GM21529 (cell line): Measurements from ENCODE around the gene EBF3.

Experiments
- ATAC-seq: cut with Tn5 transposase; IDR thresholded peaks from one replicate; pipeline ENCODE4 v1.9.1; 2021; ENCODE audit not compliant: unreplicated experiment

Gene EBF3

DNA sequence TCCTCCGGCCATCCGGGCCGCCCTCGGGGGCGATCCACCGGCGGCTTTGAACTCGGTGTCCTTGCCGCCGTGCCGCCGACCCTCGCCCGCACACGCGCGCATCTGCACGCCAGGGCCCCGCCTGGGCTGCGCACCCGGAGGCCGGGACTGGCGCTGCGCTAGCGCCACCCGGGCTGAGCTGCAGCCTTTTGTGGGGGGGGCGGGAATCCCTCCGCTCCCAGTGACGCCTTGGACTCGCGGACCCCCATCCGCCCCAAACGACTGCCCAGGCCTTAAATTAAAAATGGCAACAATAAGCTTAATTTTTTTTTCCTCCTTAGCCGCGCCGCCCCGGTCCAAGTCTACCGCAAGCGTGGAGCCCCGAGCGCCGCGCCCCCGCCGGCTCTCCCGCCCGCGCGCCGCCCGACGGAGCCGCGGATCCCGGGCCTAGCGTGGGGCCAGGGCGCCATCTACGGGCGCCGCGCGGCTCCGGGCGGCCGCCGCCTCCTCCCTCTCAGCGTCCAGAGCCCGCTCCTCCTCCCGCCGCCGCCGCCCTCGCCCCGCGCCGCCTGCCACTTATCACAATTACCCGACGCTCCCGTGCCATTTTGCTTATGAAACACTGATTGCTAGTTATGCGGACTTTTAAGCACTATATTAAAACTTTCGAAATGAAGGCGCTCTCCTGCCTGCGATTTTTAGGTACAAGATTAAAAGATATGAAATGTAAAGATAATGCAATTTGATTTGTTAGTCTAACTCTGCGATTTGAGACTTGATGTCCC is 7.5 kb upstream of the EBF3 start:
- peak; percentile 67 for ATAC-seq

DNA sequence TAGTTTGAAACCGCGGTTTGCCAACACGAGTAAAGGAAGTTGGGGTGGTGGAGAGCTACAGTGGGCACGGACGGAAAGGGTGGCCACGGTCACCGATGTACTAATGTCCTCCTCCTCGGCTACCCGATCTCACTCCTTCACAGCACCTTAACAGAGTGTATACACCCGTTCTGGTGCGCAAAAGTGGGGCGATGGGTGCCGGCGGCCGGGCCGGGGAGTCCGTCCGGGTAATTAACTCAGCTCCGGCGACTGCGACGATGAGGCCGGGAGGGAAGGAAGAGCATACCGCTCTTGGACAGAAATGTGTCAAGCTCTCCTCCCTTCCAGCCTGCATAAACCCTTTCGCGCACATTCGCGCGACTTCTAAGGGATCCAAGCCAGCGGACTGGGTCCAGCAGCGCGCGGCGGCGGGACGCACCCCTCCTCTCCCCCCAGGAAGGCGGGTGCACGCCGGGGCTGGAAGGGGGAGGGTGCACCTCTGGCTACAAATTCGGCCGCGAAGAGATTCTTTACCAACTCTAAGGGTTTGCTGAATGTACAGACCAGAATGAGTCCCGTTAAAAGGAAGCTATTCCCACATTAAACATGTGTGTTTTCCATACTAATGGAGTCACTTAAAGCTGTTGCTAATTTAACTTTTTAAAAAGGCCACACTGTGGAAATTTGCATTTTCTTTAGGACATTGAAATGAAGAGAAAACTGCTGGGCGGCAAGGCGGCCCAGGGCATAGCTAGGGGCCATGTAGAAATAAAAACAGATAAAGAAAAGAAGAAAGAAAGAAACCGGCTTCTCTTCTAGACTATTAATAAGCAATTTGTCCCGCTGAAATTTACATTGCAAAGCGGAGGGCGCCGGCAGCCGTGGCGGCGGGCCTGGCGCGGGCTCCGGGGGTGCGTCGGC is 6.6 kb upstream of the EBF3 start:
- ATAC-seq = no peak

DNA sequence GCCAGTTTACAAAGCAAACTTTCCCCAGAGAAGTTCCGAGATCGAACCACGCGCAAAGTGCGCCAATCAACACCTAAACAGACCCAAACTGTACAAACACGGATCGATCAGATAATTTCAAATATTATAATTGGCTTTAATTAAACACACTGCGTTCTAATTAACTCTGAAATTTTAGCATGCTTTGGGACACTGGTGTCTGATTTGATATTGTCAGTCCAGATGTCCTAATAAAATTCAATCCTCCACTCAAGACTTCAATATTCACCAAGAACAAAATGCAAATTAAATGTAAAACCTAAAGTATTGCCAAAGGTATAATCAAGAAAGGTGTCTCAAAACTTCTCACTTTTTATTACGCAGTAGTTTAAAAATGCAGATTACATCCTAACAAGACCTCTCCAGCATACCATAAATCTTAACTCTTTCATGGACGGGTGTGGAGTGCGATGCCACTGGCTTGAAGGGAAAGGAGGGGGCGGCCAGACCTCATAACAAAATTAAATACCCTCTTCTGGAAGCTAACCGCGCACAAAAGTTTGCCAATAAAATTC is 5.9 kb upstream of the EBF3 start:
- no peak for ATAC-seq

DNA sequence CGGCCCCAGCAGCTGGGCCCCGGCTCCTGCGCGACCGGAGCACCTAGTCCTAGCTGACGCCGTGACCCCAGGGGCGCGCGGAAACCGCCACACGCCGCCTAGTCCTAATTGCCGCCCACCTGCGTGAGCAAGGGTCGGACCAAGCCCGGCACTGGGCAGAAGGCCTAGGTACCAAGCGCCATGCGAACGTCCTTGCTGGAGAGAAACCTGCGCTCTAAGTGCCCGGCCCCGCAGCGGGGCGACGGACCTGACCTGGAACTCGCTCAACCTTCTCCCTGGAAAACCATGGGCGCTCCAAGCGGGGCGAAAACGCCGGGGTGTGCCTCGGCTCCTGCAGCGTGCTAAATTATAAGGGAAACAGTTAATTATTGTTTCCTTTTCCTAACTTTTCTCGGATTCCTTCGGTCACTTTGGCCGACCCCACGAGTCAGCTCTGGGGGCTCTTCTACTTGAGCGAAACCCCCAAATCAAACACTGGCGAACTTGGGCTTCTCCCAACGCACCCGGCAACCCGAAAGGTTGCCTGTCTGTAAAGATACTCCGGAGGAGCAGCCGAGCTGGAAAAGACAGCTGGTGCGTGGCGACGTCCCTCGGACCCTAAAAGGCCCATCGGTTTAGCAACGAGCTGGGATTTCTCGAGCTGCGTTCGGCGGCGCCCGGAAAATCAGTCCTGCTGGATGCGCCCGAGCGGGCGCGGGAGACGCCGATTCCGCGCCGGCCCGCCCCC is 5.3 kb upstream of the EBF3 start:
- no peak for ATAC-seq

DNA sequence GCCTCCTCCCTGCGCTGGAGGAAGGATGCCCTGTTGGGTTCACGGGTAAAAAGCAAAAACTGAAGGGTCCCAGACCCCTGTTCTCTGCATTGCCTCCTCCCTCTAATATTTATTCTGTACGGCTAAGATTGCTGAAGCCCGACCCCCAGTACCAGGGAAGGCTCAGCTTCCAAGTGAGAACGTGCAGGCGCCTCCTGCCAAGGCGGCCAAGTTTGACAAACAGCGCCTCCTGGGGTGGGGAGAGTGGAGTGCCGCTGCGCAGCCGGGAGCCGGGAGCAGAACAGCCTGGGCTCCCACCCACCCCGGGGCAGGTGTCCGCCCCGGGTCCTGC is 4.7 kb upstream of the EBF3 start:
- no peak for ATAC-seq

DNA sequence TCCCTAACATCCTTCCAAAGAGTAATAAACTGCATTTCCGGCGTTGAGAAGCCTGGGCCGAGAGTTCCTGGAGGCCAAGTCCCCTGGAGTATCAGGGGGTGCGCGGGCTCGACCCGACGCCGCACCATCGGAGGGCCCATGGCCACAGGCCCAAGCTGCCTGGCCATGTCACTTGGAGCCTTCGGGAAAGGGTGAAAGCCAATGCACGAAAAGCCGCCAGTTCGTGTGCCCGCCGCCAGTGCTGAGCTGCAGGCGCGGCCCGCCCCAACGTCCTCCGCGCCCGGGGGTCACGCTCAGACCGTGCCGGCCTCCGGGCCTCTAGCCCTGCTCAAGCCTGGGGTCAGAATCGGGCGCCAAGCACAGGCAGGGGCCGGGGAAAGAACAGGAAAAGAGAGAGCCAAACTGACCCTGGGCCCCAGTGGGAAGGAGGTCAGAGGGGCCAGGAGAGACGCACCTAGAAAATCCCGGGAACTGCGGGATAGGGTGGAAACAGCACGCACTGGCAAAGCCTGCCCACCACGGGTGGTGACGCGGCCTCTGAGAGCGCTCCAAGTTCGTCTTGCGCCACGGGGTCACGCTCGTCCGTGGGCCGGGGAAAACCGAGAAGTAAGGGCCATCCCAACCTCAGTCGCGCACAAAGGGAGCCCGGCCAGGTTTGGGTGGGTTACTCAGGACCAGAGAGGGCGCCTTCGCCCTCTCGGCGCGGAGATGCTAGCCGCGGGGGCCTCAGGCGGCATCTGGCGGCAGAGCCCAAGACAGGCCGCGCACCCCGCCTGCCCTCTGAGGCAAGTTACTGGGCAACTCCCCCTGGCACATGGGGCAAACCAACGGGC is 4.2 kb upstream of the EBF3 start:
- no peak for ATAC-seq

DNA sequence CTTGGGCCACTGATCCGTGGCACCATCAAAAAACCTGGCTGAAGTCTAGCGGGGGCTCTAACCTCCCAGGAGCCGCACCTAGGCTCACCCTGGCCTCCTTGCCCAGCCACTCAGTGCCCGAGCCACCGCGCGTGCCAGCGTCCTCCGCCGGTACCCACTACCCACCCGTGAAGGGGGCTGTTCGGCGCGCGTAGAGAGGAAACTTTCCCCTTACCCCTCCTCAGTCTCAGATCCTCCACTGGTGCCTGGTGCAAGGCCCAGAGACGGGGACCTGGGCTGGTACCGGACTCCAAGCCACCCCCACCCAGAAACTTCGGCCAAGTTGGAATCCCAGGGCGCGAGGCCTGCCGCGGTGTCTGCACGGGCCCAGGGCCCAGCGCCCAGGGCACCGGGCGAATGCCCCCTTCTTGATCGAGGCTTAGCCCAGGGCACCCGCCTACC is 3.5 kb upstream of the EBF3 start:
- ATAC-seq = no peak

DNA sequence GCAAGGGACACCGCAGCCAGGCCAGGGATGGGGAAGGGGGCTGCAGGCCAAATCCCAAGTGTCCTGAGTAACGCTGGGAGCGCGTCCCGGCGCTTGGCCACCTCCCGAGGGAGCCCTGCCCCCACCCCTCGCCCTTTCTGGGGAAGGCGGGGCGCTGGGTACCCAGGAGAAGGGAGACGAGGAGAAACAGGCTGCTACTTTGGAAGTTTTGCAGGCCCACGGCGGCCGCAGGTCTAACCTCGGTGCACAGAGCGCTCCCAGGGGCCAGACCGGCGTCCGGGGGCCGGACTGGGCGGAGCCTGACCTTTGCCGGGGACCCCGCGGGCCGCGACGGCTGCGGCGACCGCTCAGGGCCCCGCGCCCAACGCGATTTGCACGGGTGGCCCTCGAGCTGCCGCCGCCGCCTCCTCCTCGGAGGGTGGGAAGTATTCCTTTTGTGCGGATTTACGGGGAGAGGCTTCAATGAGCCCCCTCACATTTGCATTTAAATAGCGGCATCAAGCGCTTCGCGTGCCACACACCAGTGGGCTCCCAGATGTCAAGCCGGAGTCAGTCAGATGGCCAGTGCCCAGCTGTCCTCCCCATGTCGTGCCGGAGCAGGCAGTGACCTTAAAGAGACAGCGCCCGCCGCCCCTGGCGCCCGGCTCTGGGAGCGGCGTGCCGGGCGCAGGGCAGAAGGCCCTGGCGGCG is 3.0 kb upstream of the EBF3 start:
- no peak for ATAC-seq

DNA sequence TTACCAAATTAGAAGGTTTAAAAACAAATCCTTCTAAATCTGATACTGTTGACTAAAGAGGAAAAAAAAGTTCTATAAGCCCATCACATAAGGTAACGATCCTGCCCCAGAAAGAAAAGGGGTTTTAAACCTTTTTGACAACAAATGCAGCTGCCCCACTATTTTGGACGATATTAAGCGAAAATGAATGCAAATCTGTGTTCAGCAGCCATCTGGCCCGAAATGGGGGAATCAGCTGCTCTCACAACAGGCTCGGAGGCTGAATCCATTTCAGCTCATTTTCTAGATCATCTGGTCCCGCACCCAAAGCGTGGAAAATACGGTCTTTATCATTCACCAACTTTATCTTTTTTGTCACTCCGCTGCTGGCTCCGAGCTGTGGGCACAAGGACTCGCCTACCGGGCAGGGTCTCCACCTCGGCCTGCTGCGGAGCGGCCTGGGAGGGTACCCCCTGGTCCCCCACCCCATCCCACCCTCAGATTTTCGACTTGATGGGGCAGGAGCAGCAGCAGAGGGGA is 2.4 kb upstream of the EBF3 start:
- no peak for ATAC-seq

DNA sequence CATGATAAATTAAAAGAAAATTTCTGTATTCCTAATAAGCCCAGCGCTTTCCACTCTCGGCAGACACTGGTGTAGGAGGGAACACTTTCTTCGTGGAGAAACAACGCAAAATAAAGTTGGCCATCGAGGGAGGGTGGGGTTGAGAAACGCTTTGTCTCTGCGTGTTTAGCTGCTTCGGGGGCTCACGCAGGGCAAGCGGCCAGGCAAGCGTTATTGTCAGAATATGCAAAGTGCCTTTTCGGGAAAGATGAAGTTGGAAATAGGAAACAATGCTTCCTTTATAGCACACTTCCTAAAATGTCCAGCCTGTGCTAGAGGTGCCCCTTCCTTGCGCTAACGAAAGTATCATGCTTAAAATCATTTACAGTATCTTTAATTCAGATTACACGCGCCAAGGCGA is 1.9 kb upstream of the EBF3 start:
- ATAC-seq = no peak

DNA sequence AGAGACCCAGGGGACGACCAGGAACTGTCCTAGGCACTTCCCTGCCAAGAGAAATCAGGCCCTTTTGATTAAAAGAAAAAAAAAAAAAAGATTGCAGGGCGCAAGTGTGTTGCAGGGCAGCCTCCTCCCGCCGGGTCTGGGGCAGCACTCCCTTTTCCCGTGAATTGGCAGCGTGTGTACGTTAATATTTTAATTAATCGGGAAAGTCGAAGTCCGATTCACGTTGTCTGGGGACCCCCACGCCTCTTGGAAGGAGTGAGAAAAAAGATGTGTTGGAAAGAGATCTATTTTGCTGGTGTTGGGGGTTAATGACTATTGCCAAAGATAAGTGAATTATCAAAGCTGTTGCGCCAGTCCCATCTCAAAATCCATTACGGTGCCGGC is 1.3 kb upstream of the EBF3 start:
- ATAC-seq = no peak

DNA sequence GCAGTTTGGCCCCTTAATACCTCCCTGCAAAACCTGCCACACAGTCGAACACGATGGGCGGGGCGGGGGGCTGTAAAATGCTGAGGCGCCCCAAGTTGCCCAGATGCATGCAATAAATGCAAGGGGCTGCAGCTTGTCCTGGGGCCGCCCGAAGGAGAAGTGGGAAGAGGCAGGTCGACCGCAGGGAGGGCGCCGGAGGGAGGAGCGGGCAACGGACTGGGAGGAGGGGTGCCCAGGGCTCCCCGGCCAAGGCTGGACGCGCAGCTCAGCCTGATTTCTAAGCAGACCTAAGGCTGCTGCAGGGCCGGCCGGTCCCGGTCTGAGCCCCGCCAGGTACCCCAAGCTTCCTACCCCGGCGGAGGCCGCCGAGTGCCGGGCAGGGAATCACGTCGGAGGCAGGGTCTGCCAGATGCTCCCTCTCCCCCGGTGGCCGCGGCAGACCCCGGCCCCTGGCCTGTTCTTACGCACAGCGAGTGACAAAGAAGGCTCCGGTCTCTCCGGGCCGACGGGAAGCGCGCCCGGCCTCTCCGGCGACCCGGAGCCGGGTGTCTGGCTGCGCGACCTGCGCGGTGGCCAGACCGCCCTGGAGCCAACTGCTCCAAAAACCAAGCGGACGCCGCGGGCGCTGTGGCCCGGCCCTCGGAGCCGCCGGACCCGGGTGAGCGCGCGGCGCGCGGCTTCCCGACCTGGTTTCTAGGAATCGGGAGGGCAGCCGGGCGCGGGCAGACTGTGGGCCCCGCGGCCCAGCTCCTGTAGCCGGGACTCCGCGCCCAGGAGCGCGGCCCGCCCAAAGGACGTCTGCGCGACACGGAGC is 744 bp upstream of the EBF3 start:
- no peak for ATAC-seq

DNA sequence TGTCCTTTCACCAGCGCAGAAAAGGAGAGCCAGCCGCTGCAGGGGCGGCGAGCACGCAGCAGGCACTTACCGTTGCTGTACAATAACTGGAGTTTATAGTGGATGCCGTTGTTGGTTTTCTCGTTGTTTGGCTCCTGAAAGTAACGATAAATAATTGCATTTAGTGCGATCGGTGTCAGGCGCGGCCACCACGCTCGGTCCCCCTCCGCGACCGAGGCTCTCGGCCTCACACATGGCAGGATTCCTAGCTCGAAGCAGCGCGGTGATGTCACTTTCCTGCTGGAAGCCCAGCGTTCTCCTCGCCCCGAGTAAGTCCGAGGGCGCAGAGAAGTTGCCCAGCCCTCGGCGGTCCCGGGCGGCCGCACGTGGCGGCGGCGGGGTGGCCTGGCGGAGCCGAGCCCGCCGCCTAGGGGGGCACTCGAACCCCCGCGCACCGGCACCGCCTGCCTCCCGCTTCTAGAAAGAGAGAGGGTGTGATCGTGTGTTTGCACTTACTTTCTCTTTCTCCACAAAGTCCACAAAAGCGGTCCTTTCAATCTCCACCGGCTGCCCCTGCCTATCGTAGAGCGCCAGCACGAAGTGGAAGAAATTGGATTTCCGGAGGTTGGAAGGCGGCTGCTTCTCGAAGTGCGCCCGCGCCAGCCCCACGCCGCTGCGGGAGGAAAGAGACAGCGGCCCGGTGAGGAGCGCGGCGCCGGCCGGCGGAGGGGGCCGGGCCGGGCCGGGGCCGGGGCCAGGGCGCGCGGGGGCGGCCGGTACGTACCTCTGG is 1.0 kb downstream of the EBF3 start:
- ATAC-seq = no peak

DNA sequence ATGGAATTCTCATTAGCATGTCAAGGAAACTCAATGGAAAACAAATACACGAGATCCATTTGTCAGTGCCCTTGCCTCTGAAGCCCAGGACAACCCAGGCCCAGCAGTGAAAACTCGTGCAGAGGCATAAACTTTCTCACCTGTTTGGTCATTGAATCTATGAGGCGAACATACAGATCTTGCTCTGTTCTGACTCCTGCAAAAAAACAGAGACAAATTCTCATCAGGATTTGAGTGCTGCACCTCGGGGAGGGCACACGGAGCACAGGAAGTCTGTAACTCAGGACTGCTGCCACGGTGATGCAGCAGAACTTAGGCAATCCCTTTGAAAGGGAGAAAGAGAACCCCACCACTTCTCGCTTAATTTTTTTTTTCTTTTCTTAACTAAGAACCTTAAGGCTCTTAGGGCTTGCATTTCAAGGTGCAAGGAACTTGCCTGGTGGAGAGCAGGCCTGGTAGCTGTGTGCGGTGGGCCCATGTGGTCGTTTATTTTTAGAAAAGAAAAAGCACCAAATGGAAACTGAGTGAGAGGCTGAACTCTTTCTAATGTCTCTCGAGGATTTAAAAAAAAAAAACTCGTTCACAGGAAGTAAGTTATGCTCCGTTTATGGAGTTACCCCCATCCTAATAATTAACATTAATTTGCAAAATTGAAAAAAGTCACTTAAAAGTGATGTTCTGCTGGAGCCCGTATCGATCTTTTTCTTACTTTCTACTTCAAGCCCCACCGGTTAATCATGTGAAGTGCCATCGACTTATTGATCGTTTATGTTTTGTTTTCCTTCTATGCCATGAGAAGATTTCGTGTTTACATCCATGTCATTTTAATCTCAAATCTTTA is 1.8 kb downstream of the EBF3 start:
- no peak for ATAC-seq

DNA sequence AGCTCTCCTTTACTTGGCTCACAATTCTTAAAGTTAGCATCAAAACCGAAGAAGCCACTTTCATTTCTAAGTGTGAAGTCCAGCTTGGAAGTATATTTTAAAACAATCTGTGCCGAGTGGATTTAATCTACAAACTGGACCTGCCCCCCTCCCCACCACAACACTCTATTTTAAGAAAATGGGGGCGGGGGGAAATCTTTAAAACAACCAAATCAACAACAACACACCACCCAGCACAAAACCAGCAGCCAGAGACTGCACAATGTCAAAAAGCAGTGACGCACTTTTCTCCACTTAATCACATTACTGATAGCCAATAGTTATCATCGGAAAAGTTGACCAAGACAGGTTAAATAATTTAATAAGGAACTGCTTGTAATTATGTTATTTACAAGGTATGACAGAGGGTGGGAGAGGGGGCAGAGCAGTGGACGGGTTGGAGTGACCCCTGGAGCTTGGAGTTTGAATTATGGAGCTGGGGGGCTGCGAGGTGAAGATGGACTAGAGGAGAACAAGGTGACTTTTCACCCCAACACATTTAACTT is 2.8 kb downstream of the EBF3 start:
- ATAC-seq = no peak

DNA sequence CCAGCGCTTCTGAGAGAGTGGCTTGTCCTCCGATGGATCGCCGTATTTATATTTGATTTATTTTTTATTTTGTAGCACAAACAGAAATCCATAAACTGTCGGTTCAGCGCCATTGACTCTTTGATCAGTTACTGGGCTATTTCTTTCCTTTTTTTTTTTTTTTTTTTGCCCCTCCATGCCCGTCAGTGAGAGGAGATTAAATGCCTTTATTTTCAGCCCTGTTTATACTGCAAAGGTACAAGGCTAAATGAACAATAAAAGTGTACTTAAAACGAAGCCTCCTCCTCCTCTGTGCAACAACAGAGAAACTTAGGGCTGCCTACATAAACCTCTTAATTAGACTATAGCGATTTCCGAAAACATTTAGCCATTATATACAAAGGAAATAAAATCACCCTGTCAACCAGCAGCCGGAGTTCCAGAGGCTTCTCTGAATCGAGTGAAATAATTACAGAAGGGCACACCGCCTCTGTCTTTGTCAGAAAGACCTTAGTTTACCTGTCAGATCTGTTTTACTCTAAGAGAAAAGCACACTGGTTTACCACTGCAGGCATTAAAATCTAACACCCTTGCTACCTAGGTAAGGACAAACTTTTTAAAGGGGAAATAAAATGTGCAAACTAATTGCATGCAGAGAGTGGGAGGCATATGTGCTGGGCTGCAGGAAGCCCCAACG is 3.5 kb downstream of the EBF3 start:
- no peak for ATAC-seq
